SU-DHL-6 (cell line): Measurements from ENCODE around the gene SAP30.
A peak's percentile ranks its signal among the peaks of the same experiment; 100 is the strongest.

ENCODE experiments used
- H2AFZ ChIP-seq: fragments of 200-600 bp; sonication (generic); 2 replicates; pipeline ENCODE4 v1.6.1; 2014; ENCODE audit warnings: low read depth, mild to moderate bottlenecking, moderate library complexity, mixed read lengths, antibody characterized with exemption, low read length; ENCODE audit not compliant: severe bottlenecking
- H3F3A ChIP-seq: fragments of 200-600 bp; shearing (Covaris generic); 2 replicates; pipeline ENCODE4 v1.6.0; 2016; ENCODE audit warnings: antibody characterized with exemption, mild to moderate bottlenecking; ENCODE audit not compliant: insufficient read depth
- H3K27ac ChIP-seq: fragments of 200-600 bp; sonication (generic); 2 replicates; pipeline ENCODE4 v1.5.1; 2016; ENCODE audit warnings: low read depth, mild to moderate bottlenecking, low read length, moderate library complexity, mixed read lengths
- H3K27me3 ChIP-seq: fragments of 200-600 bp; sonication (generic), shearing (Covaris generic); 2 replicates; pipeline ENCODE4 v1.6.0; 2014; ENCODE audit warnings: mild to moderate bottlenecking, low read length
- H3K36me3 ChIP-seq: fragments of 200-600 bp; sonication (generic); 2 replicates; pipeline ENCODE4 v1.6.1; 2014; ENCODE audit warnings: mild to moderate bottlenecking, low read length, mixed read lengths
- H3K4me2 ChIP-seq: fragments of 300-600, 200-600 bp; shearing (Covaris generic), sonication (generic); 2 replicates; pipeline ENCODE4 v1.6.0; 2014; ENCODE audit warnings: low read length, low read depth, mild to moderate bottlenecking; ENCODE audit not compliant: poor library complexity, severe bottlenecking
- H3K4me3 ChIP-seq: fragments of 200-600 bp; sonication (generic); 2 replicates; pipeline ENCODE4 v1.5.1; 2014; ENCODE audit warnings: antibody characterized with exemption, low read length, mild to moderate bottlenecking, mixed read lengths; ENCODE audit not compliant: insufficient read depth, poor library complexity, severe bottlenecking
- H3K79me2 ChIP-seq: fragments of 200-600 bp; sonication (generic); 2 replicates; pipeline ENCODE4 v1.6.1; 2014; ENCODE audit warnings: mild to moderate bottlenecking, low read length, moderate library complexity; ENCODE audit not compliant: insufficient read depth
- H3K9ac ChIP-seq: fragments of 200-600 bp; sonication (generic); 2 replicates; pipeline ENCODE4 v1.7.0; 2014; ENCODE audit warnings: mild to moderate bottlenecking, low read length
- H3K9me2 ChIP-seq: fragments of 200-600 bp; sonication (generic); replicated peaks from 2 replicates; pipeline ENCODE4 v1.6.1; 2014; ENCODE audit warnings: low read length; ENCODE audit not compliant: insufficient read depth
- H3K9me3 ChIP-seq: fragments of 200-600 bp; sonication (generic); 2 replicates; pipeline ENCODE4 v1.6.1; 2014; ENCODE audit warnings: low read length, mixed read lengths; ENCODE audit not compliant: insufficient read depth
- H4K20me1 ChIP-seq: fragments of 200-600 bp; sonication (generic); 2 replicates; pipeline ENCODE4 v1.6.1; 2014; ENCODE audit warnings: low read depth, mild to moderate bottlenecking, antibody characterized with exemption, low read length, moderate library complexity, mixed read lengths
- EZH2phosphoT487 ChIP-seq: fragments of 200-600 bp; sonication (generic), shearing (Covaris generic); conservative IDR thresholded peaks from 2 replicates; pipeline ENCODE4 v1.6.1; 2018; ENCODE audit warnings: mild to moderate bottlenecking, antibody characterized with exemption, low read length, moderate library complexity, mixed read lengths
- TF ChIP-seq, protein P1 (sequence below): fragments of 200-600 bp; sonication (generic); IDR thresholded peaks from one replicate; pipeline ENCODE4 v1.5.1; 2017; ENCODE audit warnings: antibody characterized with exemption, mild to moderate bottlenecking, low read length, moderate library complexity; ENCODE audit not compliant: insufficient read depth, poor library complexity, severe bottlenecking

SAP30 gene

DNA sequence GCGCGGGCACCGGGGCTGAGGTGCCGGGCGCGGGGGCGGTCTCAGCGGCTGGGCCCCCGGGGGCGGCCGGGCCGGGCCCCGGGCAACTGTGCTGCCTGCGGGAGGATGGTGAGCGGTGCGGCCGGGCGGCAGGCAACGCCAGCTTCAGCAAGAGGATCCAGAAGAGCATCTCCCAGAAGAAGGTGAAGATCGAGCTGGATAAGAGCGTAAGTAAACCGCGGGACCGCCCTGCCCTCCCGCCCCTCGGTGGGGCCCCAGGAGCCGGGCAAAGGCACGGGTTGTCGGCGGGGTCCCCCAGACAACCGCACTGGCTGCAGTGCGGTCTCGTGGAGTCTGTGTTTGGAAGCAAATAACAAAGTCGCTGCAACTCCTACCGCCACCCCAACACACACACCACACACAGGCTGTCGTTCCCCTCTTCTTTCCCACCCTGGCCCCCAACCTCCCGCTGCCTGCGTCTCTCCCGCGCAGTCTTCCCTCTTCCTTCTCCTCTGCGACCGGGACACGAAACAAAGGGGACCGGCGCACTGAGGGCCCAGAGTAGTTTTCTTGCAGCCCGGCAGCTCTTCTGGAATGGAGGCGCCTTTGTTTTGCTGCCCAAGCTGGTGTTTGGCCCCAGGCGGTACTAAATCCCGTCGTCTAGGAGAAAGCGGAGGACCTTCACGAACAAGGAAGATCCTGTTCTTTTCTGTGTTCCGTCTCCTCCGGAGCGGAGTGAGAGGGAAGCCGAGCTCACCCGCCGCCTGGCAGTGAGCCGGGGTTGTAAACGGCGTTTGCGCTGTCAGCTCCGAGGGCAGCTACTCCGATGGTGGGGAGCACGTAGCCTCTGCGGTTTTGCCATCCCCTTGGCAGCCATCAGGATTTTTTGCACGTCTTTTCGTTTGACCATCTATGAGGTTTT lies 788 bp downstream of the SAP30 start:
- TF ChIP-seq, protein P1, sequence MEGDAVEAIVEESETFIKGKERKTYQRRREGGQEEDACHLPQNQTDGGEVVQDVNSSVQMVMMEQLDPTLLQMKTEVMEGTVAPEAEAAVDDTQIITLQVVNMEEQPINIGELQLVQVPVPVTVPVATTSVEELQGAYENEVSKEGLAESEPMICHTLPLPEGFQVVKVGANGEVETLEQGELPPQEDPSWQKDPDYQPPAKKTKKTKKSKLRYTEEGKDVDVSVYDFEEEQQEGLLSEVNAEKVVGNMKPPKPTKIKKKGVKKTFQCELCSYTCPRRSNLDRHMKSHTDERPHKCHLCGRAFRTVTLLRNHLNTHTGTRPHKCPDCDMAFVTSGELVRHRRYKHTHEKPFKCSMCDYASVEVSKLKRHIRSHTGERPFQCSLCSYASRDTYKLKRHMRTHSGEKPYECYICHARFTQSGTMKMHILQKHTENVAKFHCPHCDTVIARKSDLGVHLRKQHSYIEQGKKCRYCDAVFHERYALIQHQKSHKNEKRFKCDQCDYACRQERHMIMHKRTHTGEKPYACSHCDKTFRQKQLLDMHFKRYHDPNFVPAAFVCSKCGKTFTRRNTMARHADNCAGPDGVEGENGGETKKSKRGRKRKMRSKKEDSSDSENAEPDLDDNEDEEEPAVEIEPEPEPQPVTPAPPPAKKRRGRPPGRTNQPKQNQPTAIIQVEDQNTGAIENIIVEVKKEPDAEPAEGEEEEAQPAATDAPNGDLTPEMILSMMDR: no peak
- Histone ChIP-seq H3K27me3 (no peaks in the 10 kb centered on the region), H3F3A (peaks cover 8% of the 10 kb centered on the region), H3K36me3 (peaks cover 16% of the 10 kb centered on the region), H3K9ac (peak overlapping the region; percentile 74), H3K27ac (peak overlapping the region; percentile 37), H3K9me2 (no peaks in the 10 kb centered on the region), H3K4me3 (peak overlapping the region; percentile 90), H3K4me2 (peak overlapping the region; percentile 96), H2AFZ (peak overlapping the region; percentile 39), H4K20me1 (no peaks in the 10 kb centered on the region), H3K9me3 (no peaks in the 10 kb centered on the region), H3K79me2 (peaks cover 32% of the 10 kb centered on the region)

DNA sequence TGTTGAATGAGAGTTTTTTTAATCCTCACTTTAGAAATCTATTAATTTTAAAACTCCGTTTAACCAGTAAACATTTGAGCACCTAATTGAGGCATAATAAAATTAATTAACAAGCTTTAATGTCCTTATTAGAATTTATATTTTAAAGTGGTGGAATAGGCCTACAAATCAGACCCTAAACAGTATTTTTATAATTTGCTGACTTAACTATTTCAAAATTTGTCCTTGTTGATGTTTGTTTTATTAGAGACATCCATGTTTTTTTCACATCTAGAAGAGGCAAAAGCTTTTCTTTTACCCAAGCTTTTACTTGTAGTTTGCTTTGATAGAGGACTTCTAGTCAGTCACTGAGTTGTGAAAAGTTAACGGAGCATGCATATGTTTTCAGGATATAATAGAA lies 3.8 kb downstream of the SAP30 start:
- no peaks in the 10 kb centered on the region for H3K27me3 ChIP-seq
- H3K9me2 ChIP-seq: no peaks in the 10 kb centered on the region
- no peak overlapping the region for H3K4me3 ChIP-seq
- H3K9me3 ChIP-seq: no peaks in the 10 kb centered on the region
- no peak overlapping the region for H2AFZ ChIP-seq
- no peaks in the 10 kb centered on the region for H4K20me1 ChIP-seq
- H3K4me2 ChIP-seq: peak overlapping the region; percentile 7
- H3K27ac ChIP-seq: no peak overlapping the region
- TF ChIP-seq, protein P1: no peak
- TF ChIP-seq EZH2phosphoT487: no peak
- H3K79me2 ChIP-seq: peaks cover 32% of the 10 kb centered on the region
- peaks cover 32% of the 10 kb centered on the region for H3K36me3 ChIP-seq
- peaks cover 13% of the 10 kb centered on the region for H3F3A ChIP-seq
- H3K9ac ChIP-seq: no peak overlapping the region

DNA sequence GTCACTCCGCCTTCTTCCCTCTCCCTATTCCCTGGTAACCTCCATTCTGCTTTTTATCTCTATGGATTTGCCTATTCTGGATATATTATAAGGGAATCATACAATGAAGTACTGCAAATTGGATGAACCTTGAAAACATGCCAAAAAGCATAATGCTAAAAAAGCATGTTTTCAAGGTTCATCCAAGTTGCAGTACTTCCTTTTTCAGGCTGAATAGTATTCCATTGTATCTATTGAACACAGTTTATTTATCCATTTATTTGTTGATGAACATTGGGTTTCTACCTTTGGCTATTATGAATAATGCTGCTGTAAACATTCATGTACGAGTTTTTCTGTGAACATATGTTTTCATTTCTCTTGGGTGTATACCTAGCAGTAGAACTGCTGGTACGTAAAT lies 9.2 kb downstream of the SAP30 start:
- Histone ChIP-seq H3K36me3 (peaks cover 30% of the 10 kb centered on the region), H3F3A (peaks cover 10% of the 10 kb centered on the region; the same call in 1 of the 2 replicates), H3K27ac (no peak overlapping the region), H3K79me2 (no peaks in the 10 kb centered on the region), H4K20me1 (no peaks in the 10 kb centered on the region), H3K4me3 (no peak overlapping the region), H3K9me2 (no peaks in the 10 kb centered on the region), H3K9me3 (no peaks in the 10 kb centered on the region), H3K9ac (no peak overlapping the region), H2AFZ (no peak overlapping the region), H3K4me2 (no peak overlapping the region), H3K27me3 (no peaks in the 10 kb centered on the region)
- TF ChIP-seq, protein P1: no peak
- TF ChIP-seq EZH2phosphoT487: no peak
